ENCODE results near the gene PCED1B. TPM values are rescaled to one million over a fixed set of nuclear protein-coding genes. Genes with fewer than 3 reads are reported as not detected.

Gene PCED1B
- total RNA-seq, 5 donors from 2014 or later (not counting 1 experiment from before 2014, with no cell fraction given): 53.7 to 159 (median 119) TPM

DNA sequence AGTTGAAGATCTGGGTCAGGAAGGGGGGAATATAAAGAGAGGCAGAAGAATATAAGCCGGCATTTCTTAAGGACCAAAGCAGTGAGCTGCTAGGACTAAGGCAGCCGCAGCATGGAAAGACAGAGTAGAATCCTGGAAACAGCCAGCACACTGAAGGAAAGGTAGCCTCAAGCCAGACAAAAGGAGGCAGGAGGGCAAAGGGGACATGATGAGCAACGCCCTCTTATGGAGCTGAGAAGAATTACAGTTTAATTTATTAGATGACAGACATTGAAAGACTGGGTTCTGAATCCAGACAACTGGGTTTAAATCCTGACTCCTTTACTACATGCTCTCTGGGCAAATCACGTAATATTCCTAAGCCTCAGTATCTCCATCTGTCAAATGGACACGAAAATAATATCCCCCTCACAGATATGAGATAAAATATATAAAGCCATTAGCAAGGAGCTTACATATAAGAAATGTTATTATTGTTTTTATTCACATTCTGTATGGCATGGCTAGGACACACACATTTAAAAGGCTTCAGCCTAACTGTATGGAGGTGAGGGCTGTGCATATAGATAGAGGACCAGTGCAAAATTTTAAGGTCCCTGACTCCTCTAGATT, 8.1 kb upstream of the PCED1B start:
- ChIA-PET POLR2A (interaction anchor here (0.6 to 1.2 kb wide), 4 partner anchors 10 to 335 kb away, joined by 3 read pairs; no protein-coding TSS in a partner anchor), CTCF (interaction anchor here (0.8 to 3.2 kb wide), 11 partner anchors 9 to 695 kb away, joined by 3 to 15 read pairs (median 3); partner anchors contain the start of genes AMIGO2 (in 1 of the 2) and PCED1B (in 1 of the 2))
- H3K9me3 Mint-ChIP-seq: no peaks in the 10 kb centered on the region
- no peaks in the 10 kb centered on the region for H3K4me1 ChIP-seq (ENCODE audit: control insufficient read depth in 1 of 2, extremely low read depth in 1 of 2, insufficient read depth in 2 of 2, low read length in 2 of 2)
- H3K27me3 ChIP-seq (replicated peaks in 1 of 2; ENCODE audit: control insufficient read depth in 2 of 2, extremely low read depth in 1 of 2, insufficient read depth in 2 of 2, low read length in 1 of 2): no peaks in the 10 kb centered on the region
- H3K27ac Mint-ChIP-seq: no peak overlapping the region
- H3K4me1 Mint-ChIP-seq: peaks cover 2 to 6% (median 6%) of the 10 kb centered on the region in 3 donors
- no peaks in the 10 kb centered on the region for H3K9me3 ChIP-seq
- no peaks in the 10 kb centered on the region for H3K36me3 Mint-ChIP-seq
- DNase-seq (peak in 1 of 35 experiments; percentile 52), ATAC-seq (replicated peaks in 1 of 4) (no peak)
- no peaks in the 10 kb centered on the region for H3K36me3 ChIP-seq (ENCODE audit: control insufficient read depth in 2 of 2, extremely low read depth in 1 of 2, insufficient read depth in 1 of 2, low read length in 1 of 2)
- H3K27me3 Mint-ChIP-seq: no peaks in the 10 kb centered on the region
- WGBS (ENCODE audit: insufficient coverage): 83% methylated on average over 2 of the region's 5 CpGs
- H3K4me3 ChIP-seq (ENCODE audit: control insufficient read depth in 1 of 2, extremely low read depth in 1 of 2, low read length in 1 of 2): no peak overlapping the region
- H3K27ac ChIP-seq (ENCODE audit: low read length): no peak overlapping the region
- no peak overlapping the region for H3K4me3 Mint-ChIP-seq

- Mint-ChIP-seq H3K9me3 (no peaks in the 10 kb centered on the region), H3K27me3 (no peaks in the 10 kb centered on the region), H3K4me3 (no peak overlapping the region), H3K4me1 (peaks cover 22 to 32% (median 26%) of the 10 kb centered on the region in 3 donors), H3K27ac (no peak overlapping the region), H3K36me3 (no peaks in the 10 kb centered on the region)
- H3K27me3 ChIP-seq (replicated peaks in 1 of 2; ENCODE audit: control insufficient read depth in 2 of 2, extremely low read depth in 1 of 2, insufficient read depth in 2 of 2, low read length in 1 of 2): no peaks in the 10 kb centered on the region
- no peak overlapping the region for H3K4me3 ChIP-seq (ENCODE audit: control insufficient read depth in 1 of 2, extremely low read depth in 1 of 2, low read length in 1 of 2)
- no peaks in the 10 kb centered on the region for H3K36me3 ChIP-seq (ENCODE audit: control insufficient read depth in 2 of 2, extremely low read depth in 1 of 2, insufficient read depth in 1 of 2, low read length in 1 of 2)
- DNase-seq (no peak), ATAC-seq (replicated peaks in 1 of 4) (no peak)
- no peaks in the 10 kb centered on the region for H3K9me3 ChIP-seq
- ChIA-PET POLR2A (no interaction called here), CTCF (no interaction called here)
- H3K4me1 ChIP-seq (ENCODE audit: control insufficient read depth in 1 of 2, extremely low read depth in 1 of 2, insufficient read depth in 2 of 2, low read length in 2 of 2): peaks cover 9 to 17% of the 10 kb centered on the region in 2 experiments
- WGBS (ENCODE audit: insufficient coverage): no CpG with 5 or more reads among the region's 3 CpGs
- H3K27ac ChIP-seq (ENCODE audit: low read length): no peak overlapping the region
Observed at GRCh38 chr12:47073951-47074350, 5.5 kb upstream of the PCED1B start.

GRCh38 chr12:47074757-47075156, 4.7 kb upstream of the PCED1B start:
- ATAC-seq (replicated peaks in 1 of 4) (no peak), DNase-seq (no peak)
- no peaks in the 10 kb centered on the region for H3K27me3 Mint-ChIP-seq
- H3K27ac Mint-ChIP-seq: peak overlapping the region in 1 of 2 donors; percentile 55
- no peak overlapping the region for H3K27ac ChIP-seq (ENCODE audit: low read length)
- no peak overlapping the region for H3K4me3 Mint-ChIP-seq
- POLR2A ChIA-PET: interaction anchor here in 1 of 2 donors (0.6 kb wide), 1 partner anchor 242 kb away, joined by 3 read pairs; no protein-coding TSS in a partner anchor
- H3K36me3 Mint-ChIP-seq: no peaks in the 10 kb centered on the region
- H3K27me3 ChIP-seq (replicated peaks in 1 of 2; ENCODE audit: control insufficient read depth in 2 of 2, extremely low read depth in 1 of 2, insufficient read depth in 2 of 2, low read length in 1 of 2): no peaks in the 10 kb centered on the region
- no peaks in the 10 kb centered on the region for H3K36me3 ChIP-seq (ENCODE audit: control insufficient read depth in 2 of 2, extremely low read depth in 1 of 2, insufficient read depth in 1 of 2, low read length in 1 of 2)
- H3K9me3 Mint-ChIP-seq: no peaks in the 10 kb centered on the region
- peaks cover 27 to 37% (median 31%) of the 10 kb centered on the region in 3 donors for H3K4me1 Mint-ChIP-seq
- no peaks in the 10 kb centered on the region for H3K9me3 ChIP-seq
- H3K4me3 ChIP-seq (ENCODE audit: control insufficient read depth in 1 of 2, extremely low read depth in 1 of 2, low read length in 1 of 2): no peak overlapping the region
- WGBS (ENCODE audit: insufficient coverage): no CpG with 5 or more reads among the region's 2 CpGs
- CTCF ChIA-PET: no interaction called here
- peaks cover 9 to 17% of the 10 kb centered on the region in 2 experiments for H3K4me1 ChIP-seq (ENCODE audit: control insufficient read depth in 1 of 2, extremely low read depth in 1 of 2, insufficient read depth in 2 of 2, low read length in 2 of 2)

- Mint-ChIP-seq H3K4me3 (no peak overlapping the region), H3K4me1 (peaks cover 30 to 39% (median 34%) of the 10 kb centered on the region in 3 donors), H3K9me3 (no peaks in the 10 kb centered on the region), H3K27ac (no peak overlapping the region), H3K27me3 (no peaks in the 10 kb centered on the region), H3K36me3 (no peaks in the 10 kb centered on the region)
- no peaks in the 10 kb centered on the region for H3K27me3 ChIP-seq (replicated peaks in 1 of 2; ENCODE audit: control insufficient read depth in 2 of 2, extremely low read depth in 1 of 2, insufficient read depth in 2 of 2, low read length in 1 of 2)
- no peak overlapping the region for H3K4me3 ChIP-seq (ENCODE audit: control insufficient read depth in 1 of 2, extremely low read depth in 1 of 2, low read length in 1 of 2)
- WGBS (ENCODE audit: insufficient coverage): 100% methylated on average over 4 of the region's 7 CpGs
- DNase-seq (no peak), ATAC-seq (replicated peaks in 1 of 4) (no peak)
- H3K36me3 ChIP-seq (ENCODE audit: control insufficient read depth in 2 of 2, extremely low read depth in 1 of 2, insufficient read depth in 1 of 2, low read length in 1 of 2): no peaks in the 10 kb centered on the region
- no peaks in the 10 kb centered on the region for H3K9me3 ChIP-seq
- POLR2A ChIA-PET: interaction anchor here (0.6 to 1.0 kb wide), 2 partner anchors 11 to 1568 kb away, joined by 3 to 4 read pairs; no protein-coding TSS in a partner anchor
- H3K27ac ChIP-seq (ENCODE audit: low read length): no peak overlapping the region
- H3K4me1 ChIP-seq (ENCODE audit: control insufficient read depth in 1 of 2, extremely low read depth in 1 of 2, insufficient read depth in 2 of 2, low read length in 2 of 2): peaks cover 9 to 20% of the 10 kb centered on the region in 2 experiments
- CTCF ChIA-PET: no interaction called here
Observed at GRCh38 chr12:47075192-47076084, 4.0 kb upstream of the PCED1B start.

GRCh38 chr12:47077206-47078085, 2.0 kb upstream of the PCED1B start:
- Mint-ChIP-seq H3K27me3 (no peaks in the 10 kb centered on the region), H3K36me3 (no peaks in the 10 kb centered on the region), H3K4me3 (peak overlapping the region; percentile 60 to 99 (median 87)), H3K9me3 (no peaks in the 10 kb centered on the region), H3K4me1 (peaks cover 50 to 58% (median 54%) of the 10 kb centered on the region in 3 donors), H3K27ac (peak overlapping the region; percentile 59 to 66)
- ChIA-PET POLR2A (interaction anchor here in 1 of 2 donors (0.9 kb wide), 1 partner anchor 125 kb away, joined by 7 read pairs; no protein-coding TSS in a partner anchor), CTCF (no interaction called here)
- WGBS (ENCODE audit: insufficient coverage): 87% methylated on average over 11 of the region's 17 CpGs
- Histone ChIP-seq H3K4me1 (ENCODE audit: control insufficient read depth in 1 of 2, extremely low read depth in 1 of 2, insufficient read depth in 2 of 2, low read length in 2 of 2) (peaks cover 9 to 28% of the 10 kb centered on the region in 2 experiments), H3K36me3 (ENCODE audit: control insufficient read depth in 2 of 2, extremely low read depth in 1 of 2, insufficient read depth in 1 of 2, low read length in 1 of 2) (no peaks in the 10 kb centered on the region), H3K27me3 (replicated peaks in 1 of 2; ENCODE audit: control insufficient read depth in 2 of 2, extremely low read depth in 1 of 2, insufficient read depth in 2 of 2, low read length in 1 of 2) (no peaks in the 10 kb centered on the region), H3K4me3 (ENCODE audit: control insufficient read depth in 1 of 2, extremely low read depth in 1 of 2, low read length in 1 of 2) (no peak overlapping the region), H3K9me3 (no peaks in the 10 kb centered on the region), H3K27ac (ENCODE audit: low read length) (no peak overlapping the region)
- ATAC-seq (replicated peaks in 1 of 4) (no peak), DNase-seq (no peak)

Data from T-cell (primary cell).